HG02852 (cell line): ENCODE measurements around the gene TOR1B.

Experiments used
- ATAC-seq: cut with Tn5 transposase; IDR thresholded peaks from one replicate; pipeline ENCODE4 v1.9.1; 2021; ENCODE audit warnings: mild to moderate bottlenecking, moderate library complexity; ENCODE audit not compliant: unreplicated experiment

Gene TOR1B

GRCh38 chr9:129839324-129840023, 36.5 kb downstream of the TOR1B start:
- no peak for ATAC-seq

DNA sequence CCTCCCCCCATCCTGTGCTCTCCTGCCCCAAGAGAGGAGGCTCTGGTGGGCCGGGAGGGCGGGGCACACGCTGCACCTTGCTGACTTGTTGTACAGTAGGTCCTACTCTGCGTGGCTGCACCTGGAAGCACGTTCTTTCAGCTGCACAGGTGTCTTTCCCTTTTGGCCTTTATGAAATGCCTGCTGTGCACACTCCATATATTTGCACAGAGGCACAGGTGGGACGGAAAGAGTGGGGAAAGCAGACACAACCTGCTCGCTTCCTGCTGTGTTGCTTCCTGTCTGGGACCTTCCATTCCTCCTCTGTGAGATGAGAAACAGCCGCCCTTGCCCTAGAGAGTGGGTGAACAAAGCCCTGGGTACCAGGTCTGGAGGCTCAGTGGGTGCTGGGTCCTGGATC, 37.0 kb downstream of the TOR1B start:
- ATAC-seq = no peak

DNA sequence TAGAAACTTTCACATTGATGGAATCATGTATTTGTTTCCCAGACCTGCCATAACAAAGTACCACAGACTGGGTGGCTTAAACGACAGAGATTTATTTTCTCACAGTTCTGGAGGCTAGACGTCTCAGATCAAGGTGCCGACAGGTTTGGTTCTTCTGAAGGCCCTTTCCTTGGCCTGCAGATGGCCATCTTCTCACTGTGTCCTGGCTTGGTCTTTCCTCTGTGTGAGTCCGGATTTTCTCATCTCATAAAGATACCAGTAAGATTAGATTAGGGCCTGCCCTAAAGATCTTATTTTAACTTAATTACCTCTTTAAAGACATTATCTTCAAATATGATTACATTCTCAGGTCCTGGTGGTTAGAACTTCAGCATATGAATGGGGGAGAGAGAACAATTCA, 38.1 kb downstream of the TOR1B start:
- ATAC-seq = no peak

- ATAC-seq = no peak
Measured at GRCh38 chr9:129845373-129845772, 42.4 kb downstream of the TOR1B start.

DNA sequence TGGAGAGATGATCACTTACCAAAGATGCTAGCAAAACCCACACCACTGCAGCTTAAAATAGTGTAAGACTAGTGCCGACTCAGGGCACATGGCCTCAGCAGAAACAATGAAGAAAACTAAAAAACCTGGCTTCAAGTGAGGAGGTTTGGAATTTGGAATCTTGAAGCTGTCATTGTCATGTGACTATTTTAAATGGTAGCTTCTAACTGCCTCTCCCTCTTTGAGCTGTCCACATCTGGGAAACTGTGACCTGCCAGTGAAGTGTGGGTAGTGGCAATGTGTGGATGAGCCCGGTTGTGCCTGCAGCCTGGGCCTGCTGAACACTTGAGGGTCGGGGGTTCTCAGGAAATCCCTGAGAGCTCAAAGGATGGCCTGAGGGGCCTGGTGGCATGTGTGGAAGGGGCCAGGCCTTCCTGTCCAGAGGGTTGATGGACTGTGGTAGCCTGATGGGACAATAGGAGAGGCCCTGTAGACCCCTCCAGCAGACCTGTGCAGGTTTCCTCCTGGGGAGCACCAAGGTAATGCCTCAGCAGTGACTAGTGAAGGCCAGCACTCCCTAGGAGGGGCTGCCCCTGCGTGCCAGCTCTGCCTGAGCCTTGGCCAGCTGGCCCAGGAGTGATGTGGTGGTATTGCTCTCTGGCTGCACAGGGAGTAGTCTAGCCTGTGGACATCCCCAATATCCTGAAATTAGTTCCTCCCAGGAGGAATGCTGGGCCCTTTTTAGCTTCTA, 45.9 kb downstream of the TOR1B start:
- ATAC-seq = no peak

DNA sequence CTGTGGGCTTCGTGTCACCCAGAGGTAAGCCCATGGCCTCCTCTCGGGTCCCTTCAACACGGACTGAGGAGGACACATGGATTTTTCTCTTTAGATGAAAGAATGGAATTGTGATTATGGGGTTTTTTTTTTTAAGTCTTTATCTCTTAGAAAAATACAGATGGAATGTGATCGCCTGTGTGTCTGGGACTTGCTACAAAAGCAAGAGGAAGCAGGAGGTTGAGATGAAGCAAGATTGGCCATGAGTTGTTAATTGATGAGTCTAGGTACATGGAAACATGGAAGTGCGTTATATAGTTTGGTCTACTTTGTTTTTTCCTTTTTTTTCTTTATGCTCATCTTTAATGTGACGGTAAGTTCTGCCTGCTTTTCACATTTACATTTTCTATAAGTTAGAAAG, 46.9 kb downstream of the TOR1B start:
- ATAC-seq = no peak

DNA sequence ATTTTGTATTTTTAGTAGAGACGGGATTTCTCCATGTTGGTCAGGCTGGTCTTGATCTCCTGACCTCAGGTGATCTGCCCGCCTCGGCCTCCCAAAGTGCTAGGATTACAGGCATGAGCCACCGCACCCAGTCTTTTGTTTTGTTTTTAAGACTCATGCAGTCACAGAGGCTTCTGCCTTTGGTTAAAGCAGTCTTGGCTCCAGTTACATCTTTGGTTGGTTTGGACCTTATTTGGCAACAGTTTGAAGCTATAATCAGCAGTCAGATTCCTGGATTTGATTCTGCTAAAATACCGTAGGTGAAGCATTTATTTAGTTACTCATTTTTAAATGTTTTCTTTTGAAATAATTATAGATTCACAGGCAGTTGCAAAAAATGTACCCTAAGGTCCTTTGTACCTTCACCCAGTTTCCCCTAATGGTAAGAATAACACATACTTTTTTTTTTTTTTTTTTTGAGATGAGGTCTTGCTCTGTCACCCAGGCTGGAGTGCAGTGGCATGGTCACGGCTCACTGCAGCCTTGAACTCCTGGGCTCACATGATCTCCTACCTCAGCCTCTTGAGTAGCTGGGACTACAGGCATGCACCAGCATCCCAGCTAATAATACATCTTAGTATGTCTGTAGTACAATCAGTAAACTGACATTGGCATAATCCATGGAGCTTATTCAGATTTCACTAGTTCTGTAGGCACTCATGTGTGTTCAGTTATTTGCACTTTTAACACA, 48.0 kb downstream of the TOR1B start:
- no peak for ATAC-seq

- no peak for ATAC-seq
Measured at GRCh38 chr9:129851821-129852220, 48.8 kb downstream of the TOR1B start.

GRCh38 chr9:129852579-129852978, 49.6 kb downstream of the TOR1B start:
- ATAC-seq = no peak

GRCh38 chr9:129853614-129854013, 50.6 kb downstream of the TOR1B start:
- ATAC-seq = no peak

DNA sequence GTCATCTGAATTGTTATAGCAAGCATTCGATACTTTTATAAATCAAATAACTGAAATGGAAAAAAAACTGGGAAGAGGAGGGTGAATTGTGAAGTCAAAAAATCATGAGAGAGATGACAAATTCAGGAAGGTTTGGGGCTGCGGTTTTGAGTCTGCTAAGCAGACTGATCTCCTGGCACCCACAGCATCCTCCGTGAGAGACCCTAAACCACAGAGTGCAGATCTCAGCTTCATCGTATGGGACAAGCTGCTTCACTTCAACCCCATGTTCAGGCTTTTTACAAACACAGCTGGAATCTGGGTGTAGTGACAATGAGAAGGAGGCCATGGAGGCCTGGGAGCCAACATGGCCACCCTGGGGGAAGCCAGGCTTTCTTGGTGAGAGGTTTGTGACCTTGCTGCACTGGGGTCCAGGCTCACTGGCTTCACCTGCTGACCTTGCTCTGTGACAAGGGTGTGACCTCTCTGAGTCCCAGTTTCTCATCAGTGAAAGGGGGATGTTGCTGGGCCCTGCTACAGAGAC, 51.7 kb downstream of the TOR1B start:
- ATAC-seq = no peak

GRCh38 chr9:129857207-129857606, 54.2 kb downstream of the TOR1B start:
- no peak for ATAC-seq

- ATAC-seq = no peak
Measured at GRCh38 chr9:129858167-129858962, 55.4 kb downstream of the TOR1B start.
